Suppressor macrophage treated with lipopolysaccharide for 1 hour (primary cell): ENCODE measurements around the gene CREB3.

Source experiments
- DNase-seq, 3 donors: peaks; one replicate each; pipeline ENCODE4 v3.0.0-alpha.2; 2020 to 2022

CREB3 gene

DNA sequence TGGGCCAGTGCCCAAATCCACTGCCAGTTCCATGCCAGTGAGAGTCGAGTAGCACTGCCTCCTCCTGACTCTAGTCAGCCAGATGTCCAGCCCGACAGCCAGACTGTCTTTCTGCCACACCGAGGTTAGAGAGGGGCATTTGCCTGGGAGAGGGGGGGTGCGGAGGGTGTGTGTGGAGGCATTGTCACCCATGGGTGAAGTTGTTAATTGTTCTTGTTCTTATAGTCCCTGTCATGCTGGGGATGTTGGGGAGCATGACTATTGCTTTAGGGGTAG is 17.7 kb downstream of the CREB3 start:
- no peak for DNase-seq

DNA sequence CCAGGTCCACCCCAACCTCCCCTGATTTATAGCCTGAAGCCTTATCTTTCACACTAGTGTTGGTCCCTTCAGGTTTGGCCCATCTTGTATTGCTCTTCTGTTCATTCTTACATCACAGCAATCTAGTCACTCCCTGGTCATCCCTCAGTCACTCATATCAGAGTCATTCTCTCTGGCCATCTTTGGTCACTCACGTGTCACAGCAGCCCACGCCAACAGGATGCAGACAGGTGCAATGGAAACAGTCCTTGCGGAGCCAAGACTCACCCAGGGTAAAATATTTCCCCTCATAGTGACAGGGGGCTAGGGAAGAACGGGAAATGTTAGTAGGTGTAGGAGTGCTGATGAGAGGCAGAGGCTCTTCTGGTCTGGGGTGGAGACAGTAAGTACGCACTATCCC is 21.0 kb downstream of the CREB3 start:
- DNase-seq: no peak

DNA sequence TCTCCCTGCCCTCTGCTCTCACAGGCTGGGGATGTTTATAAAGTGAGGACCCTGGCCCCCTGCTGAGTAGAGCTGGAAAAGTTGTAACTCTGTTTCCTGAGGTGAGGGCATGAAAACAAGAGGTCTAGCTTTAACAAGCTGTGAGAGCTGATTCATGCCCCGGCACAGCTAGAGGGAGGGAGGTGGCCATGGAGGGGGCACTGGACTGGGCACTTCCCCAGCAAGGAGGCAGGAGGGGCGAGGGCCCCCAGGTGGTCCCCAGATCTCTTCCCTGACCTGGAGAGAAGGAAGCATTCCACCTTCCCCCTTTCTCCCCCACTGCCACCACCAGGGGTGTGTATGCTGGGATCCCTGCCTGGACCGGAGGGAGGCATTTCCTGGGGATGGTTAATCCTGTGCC is 21.8 kb downstream of the CREB3 start, which contains the start of gene MSMP:
TSS of gene MSMP (minus strand) at position 13 of the 400 bp plus-strand sequence. CDS start 147 bp downstream, outside the sequence.
- DNase-seq: no peak

DNA sequence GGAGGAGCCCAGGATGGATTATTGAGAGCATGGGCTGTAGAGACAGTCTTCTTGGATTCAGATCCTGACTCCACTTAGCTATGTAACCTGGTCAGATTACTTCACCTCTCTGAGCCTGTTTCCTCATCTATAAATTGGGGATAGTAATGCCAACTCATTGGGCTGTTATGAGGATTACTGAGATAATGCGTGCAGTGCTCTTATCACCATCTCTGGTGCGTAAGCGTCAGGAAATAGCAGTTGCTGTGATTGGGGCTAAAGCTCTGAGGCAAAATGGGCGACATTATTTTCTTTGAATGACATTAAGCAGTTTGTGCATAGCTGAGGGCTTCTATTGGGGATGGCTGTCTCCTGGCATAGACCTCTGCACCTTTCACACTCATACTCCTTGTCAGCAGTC is 22.6 kb downstream of the CREB3 start:
- no peak for DNase-seq

DNA sequence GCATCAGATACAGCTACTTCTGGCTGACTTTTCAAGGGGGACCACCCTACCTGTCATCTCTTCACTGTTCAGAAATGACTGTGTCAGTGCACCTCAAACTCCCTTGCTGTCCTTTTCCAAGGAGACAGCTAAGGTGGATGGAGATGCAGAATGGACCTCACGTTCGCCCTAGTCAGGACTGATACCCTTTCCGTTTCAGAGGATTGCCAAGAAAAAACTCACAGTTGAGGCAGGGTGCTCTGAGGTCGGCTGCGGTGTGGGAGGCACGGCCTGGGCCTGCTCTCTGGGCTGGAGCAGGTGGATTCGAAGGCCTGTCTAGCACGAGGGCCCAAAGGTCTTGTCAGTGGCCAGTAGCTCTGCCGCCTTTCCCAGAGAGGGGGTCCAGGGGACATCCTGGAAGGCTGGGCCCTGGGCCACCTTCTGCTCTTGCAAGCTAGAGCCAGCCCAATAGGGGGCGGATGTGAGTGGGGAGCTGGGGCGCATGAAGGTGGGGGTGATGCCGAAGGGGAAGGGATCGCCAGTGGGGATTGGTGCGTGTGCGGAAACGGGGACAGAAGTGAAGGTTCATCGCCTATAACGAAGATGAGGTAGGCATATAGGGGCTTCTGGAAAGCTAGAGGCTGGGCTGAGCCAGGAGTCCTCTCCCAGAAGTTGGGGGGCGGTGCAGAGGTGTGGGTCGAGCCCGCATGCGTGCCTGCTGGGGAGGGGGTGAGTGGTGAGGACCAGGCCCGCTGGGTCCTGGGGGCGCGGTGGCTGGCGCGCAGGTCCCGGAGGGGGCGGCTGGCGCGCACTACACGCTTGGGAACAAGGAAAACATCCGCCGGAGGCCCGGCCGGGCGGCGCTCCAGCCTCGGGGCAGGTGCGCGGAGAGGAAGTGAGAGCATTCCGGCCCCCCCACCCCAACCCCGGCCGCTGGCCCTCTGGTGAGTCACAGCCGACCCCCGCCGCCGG is 24.1 kb downstream of the CREB3 start:
- peak in 1 of 3 donors; percentile 66 for DNase-seq

DNA sequence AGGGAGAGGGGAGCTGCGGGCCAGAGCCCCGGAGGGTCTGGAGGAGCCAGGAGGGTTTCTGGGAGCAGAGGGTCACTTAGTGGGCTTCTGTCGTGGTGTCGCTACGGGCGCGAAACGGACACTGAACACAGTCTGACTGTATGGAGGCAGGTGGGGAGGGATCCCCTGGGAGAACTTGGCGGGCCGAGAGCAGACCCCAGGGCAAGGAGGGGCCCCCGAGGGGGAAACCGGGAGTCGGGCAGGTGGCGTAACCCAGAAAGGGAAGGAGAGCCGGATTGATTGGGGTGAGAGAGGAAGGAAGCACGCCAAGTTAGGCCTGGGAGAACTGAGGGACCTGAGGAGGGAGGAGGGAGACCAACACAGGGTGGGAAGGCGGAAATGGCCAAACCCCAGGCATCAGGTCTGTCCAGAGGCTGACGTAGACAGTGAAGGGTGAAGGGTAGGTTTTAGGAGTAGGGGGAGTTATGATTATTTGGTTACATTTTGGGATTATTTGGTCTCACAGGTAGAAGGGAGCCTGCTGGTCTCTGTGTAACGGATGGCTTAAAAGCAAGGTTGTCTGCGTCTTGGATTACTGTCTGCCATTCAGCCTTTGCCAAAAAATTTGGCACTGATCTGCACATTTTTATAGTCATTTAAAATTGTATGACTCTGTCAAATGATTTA is 24.9 kb downstream of the CREB3 start:
- peak in 1 of 3 donors; percentile 21 for DNase-seq

GRCh38 chr9:35757892-35758275 is 25.4 kb downstream of the CREB3 start:
- DNase-seq: no peak

DNA sequence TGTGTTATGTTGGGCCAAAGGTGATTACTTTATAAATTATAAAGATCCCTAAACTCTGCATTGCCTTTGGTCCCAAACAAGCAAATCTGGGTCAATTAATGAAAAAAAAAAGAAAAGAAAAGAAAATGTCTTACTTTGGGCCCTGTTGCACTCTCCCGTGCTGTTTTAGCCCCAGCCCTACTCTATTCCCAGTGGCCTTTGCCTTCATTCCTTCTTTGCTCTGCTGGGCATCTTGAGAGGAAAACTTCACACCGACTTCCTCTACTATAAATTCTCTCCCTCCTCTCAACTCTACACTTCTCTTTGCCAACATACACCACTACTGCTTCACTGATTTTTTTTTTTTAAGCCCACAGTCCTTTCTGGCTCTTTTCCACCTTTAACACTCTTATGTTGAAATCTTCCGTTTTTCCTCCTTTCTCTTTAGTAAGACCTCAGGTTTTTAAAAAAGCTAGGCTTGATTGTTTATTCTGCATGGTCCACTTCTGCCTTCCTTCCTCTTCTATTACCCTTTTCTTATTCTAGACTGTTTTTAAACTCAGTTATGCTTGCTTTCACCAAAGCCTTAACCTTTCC is 26.1 kb downstream of the CREB3 start:
- DNase-seq: no peak

DNA sequence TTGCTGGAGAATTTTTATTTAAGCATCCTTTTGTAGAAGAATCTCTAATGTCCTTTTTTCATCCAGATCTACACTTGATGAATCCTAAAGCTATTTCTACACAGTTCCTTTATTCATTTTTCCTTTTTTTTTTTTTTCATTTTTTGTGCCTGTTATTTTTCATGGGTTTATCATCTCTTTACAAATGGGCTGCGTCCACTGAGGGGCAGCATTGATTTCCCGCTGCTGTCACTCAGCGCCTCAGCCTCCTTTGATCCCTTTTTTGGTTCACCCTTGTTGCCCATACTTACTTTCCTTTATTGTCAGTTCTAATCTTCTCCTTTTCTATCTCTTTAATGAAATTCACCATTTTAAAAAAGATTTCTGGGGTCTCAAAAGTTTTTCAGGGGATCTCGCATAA is 27.3 kb downstream of the CREB3 start:
- no peak for DNase-seq

- DNase-seq: peak in 1 of 3 donors; percentile 25
Observed at GRCh38 chr9:35760651-35761050, 28.2 kb downstream of the CREB3 start.

GRCh38 chr9:35763181-35763580 is 30.7 kb downstream of the CREB3 start:
- DNase-seq: no peak

- no peak for DNase-seq
Observed at GRCh38 chr9:35763803-35764202, 31.3 kb downstream of the CREB3 start.

DNA sequence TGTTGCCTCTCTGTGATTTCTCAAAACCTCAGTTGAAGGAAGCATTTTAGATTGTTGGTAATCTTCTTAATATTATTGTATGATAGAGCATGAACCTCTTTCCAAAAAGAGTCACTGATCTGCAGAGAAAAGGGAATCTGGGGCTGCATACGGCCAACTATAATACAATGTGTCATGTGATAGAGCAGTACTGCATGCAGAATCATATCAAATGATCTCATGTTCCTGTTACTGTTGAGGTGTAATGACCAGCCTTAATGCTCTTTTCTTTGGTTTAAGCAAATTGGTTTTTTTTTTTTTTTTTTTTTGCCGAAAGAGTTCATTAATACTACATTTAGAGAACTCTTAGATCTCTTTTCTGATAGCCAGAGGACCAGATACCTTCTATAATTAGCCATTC is 34.5 kb downstream of the CREB3 start:
- DNase-seq: no peak

DNA sequence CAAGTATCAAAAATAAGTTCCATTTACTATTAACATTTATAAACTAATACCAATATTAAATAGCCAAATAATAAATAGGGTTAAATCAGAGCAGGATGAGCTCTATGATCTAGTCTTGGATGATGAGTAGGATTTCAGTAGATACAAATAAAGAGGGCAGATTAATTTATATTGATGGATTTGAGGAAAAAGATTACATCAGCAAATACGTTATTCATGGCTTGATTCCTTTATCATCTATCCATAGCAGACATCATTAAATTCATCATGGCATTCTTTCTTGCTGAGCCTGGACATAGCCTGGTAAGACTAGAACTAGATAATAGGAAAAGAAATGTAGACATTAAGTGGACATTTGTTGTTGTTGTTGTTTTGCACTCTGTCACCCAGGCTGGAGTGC is 35.0 kb downstream of the CREB3 start:
- no peak for DNase-seq

GRCh38 chr9:35769763-35770162 is 37.3 kb downstream of the CREB3 start:
- DNase-seq: no peak

GRCh38 chr9:35771075-35771433 is 38.6 kb downstream of the CREB3 start:
- no peak for DNase-seq

- DNase-seq: no peak
Observed at GRCh38 chr9:35771534-35771933, 39.1 kb downstream of the CREB3 start.

- DNase-seq: no peak
Observed at GRCh38 chr9:35771943-35772342, 39.5 kb downstream of the CREB3 start.

DNA sequence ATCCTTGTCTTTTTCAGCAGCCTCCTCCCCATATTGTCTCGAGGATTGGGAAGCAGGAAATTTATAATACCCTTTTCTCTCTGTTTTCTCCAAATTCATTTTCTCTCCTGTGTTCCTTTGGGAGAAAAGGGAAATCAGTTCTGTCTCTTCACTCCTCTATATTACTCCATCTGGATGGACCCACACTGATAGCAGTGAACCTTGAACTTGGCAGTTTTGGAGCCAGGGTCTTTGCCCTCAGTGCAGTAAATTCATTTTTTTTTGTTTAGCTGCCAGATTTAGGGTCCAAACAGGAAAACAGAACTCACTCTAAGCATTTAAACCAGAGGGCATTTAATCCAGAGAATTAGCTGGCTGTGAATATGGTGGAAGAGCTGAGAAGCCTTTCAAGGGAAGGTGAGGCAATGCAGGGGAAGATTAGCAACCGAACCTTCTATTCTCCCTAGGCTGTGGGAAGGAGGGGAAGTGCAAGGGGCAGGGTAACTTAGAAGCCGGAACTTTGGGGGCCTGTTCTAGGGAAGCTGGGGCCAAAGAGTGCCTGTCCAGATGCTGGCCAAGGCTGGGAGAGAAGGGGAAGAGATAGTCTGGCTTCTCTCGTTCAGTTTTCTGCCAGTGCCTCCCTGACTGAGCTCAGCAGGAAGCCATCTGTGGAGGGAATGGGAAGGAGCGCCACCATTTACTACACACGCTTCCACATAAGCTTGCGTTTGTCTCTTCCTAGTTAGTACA is 42.6 kb downstream of the CREB3 start:
- DNase-seq: peak; percentile 64 to 69 (median 67)

DNA sequence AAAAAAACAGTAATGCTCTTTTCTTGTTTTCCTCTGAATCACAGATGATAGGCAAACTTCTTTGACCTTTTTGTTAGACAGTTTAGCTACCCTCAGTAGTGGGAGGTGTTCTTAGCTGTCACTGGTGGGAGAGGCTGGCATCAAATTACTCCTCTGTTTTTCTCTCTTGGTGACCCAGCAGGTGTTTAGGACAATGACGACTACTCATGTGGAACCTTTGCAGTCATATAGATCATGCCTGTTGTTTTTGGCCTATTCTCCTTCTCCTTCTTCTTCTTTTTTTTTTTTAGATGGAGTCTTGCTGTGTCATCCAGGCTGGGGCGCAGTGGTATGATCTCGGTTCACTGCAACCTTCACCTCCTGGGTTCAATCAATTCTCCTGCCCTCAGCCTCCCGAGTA is 43.6 kb downstream of the CREB3 start:
- no peak for DNase-seq

DNA sequence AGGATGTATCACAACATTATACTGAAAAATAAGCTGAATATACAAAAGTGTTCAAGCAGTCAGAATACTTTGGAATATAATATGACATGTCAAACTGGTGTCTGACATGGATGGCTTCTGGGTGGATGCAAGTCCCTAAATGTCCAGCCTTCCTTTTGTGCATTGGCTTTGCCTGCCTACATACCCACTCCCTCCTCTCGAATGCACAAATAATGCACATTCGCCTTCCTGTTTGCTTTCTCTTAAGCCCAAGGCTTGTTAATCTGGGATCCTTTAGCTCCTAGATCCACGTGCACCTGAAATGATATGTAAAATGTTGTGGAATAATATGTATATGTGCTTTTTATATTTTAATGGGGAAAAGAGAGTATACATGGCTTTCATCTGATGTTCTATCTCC is 46.0 kb downstream of the CREB3 start:
- no peak for DNase-seq

DNA sequence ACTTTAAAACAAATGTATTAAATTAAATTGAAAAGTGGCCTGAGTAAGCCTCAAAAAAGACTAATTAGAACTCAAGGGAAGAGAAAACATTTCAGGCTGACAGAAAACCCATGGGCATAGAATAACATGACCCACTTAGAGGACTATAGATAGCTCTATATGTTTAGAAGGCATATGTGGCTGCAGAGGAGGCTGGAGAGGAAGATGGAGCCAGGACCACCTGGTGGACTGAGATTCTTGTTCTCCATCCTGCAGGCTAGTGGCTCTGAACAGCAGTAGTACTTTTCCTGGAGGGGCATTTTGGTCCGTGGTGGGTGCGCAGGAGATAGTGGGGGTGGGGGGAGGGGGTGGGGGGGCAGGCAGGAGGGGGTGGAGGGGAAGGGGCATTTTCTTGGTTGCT is 48.6 kb downstream of the CREB3 start:
- no peak for DNase-seq

- DNase-seq: no peak
Observed at GRCh38 chr9:35783418-35783817, 51.0 kb downstream of the CREB3 start.
